Neuronal stem cell (in vitro differentiated cells): ENCODE results near the gene HOXA11.

Experiments used
- DNase-seq: peaks from one replicate; pipeline ENCODE4 v3.0.0-alpha.2; 2013; ENCODE audit warnings: low spot score
- H2AFZ ChIP-seq: one replicate; pipeline ENCODE4 v1.6.1; 2013; ENCODE audit warnings: mild to moderate bottlenecking, low read length, inconsistent platforms
- H2AK5ac ChIP-seq: 2 replicates; pipeline ENCODE4 v1.6.1; 2013; ENCODE audit warnings: low read depth, mild to moderate bottlenecking, inconsistent platforms, low read length, moderate library complexity, mixed read lengths
- H2BK120ac ChIP-seq: 2 replicates; pipeline ENCODE4 v1.6.1; 2013; ENCODE audit warnings: low read depth, mild to moderate bottlenecking, inconsistent platforms, low read length, moderate library complexity, mixed read lengths
- H2BK12ac ChIP-seq: one replicate; pipeline ENCODE4 v1.6.1; 2013; ENCODE audit warnings: low read length, inconsistent platforms
- H2BK15ac ChIP-seq: 2 replicates; pipeline ENCODE4 v1.6.1; 2013; ENCODE audit warnings: mild to moderate bottlenecking, low read length, inconsistent platforms, mixed read lengths
- H2BK5ac ChIP-seq: one replicate; pipeline ENCODE4 v1.6.1; 2013; ENCODE audit warnings: inconsistent platforms, mild to moderate bottlenecking, low read length, moderate library complexity
- H3K14ac ChIP-seq: one replicate; pipeline ENCODE4 v1.6.1; 2013; ENCODE audit warnings: low read length, inconsistent platforms
- H3K18ac ChIP-seq: 2 replicates; pipeline ENCODE4 v1.6.1; 2013; ENCODE audit warnings: low read length, inconsistent platforms
- H3K23ac ChIP-seq: 2 replicates; pipeline ENCODE4 v1.6.1; 2013; ENCODE audit warnings: low read depth, mild to moderate bottlenecking, mixed read lengths, low read length, inconsistent platforms; ENCODE audit not compliant: poor library complexity
- H3K27ac ChIP-seq: replicated peaks from 3 replicates; pipeline ENCODE4 v1.5.1; 2013; ENCODE audit warnings: low read length, inconsistent platforms
- H3K27me3 ChIP-seq, 3 experiments: 2 replicates each; pipeline ENCODE4 v1.6.1; 2013; ENCODE audit warnings: low read length in 3 of 3, mild to moderate bottlenecking in 2 of 3, inconsistent platforms in 1 of 3, low read depth in 1 of 3, mixed read lengths in 1 of 3, moderate library complexity in 1 of 3; ENCODE audit not compliant: control insufficient read depth in 3 of 3, insufficient read depth in 3 of 3
- H3K36me3 ChIP-seq, 2 donors: replicated peaks in 1 of 2; 2 replicates each; pipeline ENCODE4 v1.6.1; 2013; ENCODE audit warnings: low read length in 2 of 2; ENCODE audit not compliant: control insufficient read depth in 2 of 2, insufficient read depth in 2 of 2
- H3K4ac ChIP-seq: 2 replicates; pipeline ENCODE4 v1.6.1; 2013; ENCODE audit warnings: inconsistent platforms, mild to moderate bottlenecking, low read length, moderate library complexity
- H3K4me1 ChIP-seq, 2 donors: 1 replicate in 1 of 2; 2 replicates in 1 of 2; pipeline ENCODE4 v1.6.1; 2013; ENCODE audit warnings: low read length in 2 of 2, low read depth in 1 of 2; ENCODE audit not compliant: control insufficient read depth in 2 of 2, insufficient read depth in 1 of 2
- H3K4me2 ChIP-seq: one replicate; pipeline ENCODE4 v1.6.1; 2013; ENCODE audit warnings: mild to moderate bottlenecking, low read length, inconsistent platforms; ENCODE audit not compliant: insufficient read depth, poor library complexity, severe bottlenecking
- H3K4me3 ChIP-seq, 2 donors: 2 replicates each; pipeline ENCODE4 v1.5.1; 2013; ENCODE audit warnings: low read length in 2 of 2, mild to moderate bottlenecking in 2 of 2, inconsistent platforms in 1 of 2, moderate library complexity in 1 of 2
- H3K79me1 ChIP-seq: one replicate; pipeline ENCODE4 v1.6.1; 2013; ENCODE audit warnings: low read depth, mild to moderate bottlenecking, inconsistent platforms, low read length, moderate library complexity
- H3K9ac ChIP-seq: one replicate; pipeline ENCODE4 v1.6.1; 2013; ENCODE audit warnings: mild to moderate bottlenecking, low read depth, low read length, inconsistent platforms; ENCODE audit not compliant: poor library complexity
- H3K9me3 ChIP-seq, 2 donors: replicated peaks in 1 of 2; 2 replicates each; pipeline versions ENCODE3 to v1.6.1; 2013; ENCODE audit warnings: low read length in 2 of 2, mild to moderate bottlenecking in 2 of 2, inconsistent platforms in 1 of 2, low read depth in 1 of 2, mixed read lengths in 1 of 2, moderate library complexity in 1 of 2; ENCODE audit not compliant: control insufficient read depth in 2 of 2, insufficient read depth in 1 of 2
- H4K8ac ChIP-seq: one replicate; pipeline ENCODE4 v1.6.1; 2013; ENCODE audit warnings: low read depth, mild to moderate bottlenecking, inconsistent platforms, low read length, moderate library complexity
- H4K91ac ChIP-seq: one replicate; pipeline ENCODE4 v1.6.1; 2013; ENCODE audit warnings: low read length, low read depth, mild to moderate bottlenecking, inconsistent platforms; ENCODE audit not compliant: poor library complexity
- WGBS, 2 donors: extraction: QIAGEN DNeasy Blood & Tissue Kit; methylation state at CpG; one replicate each; pipeline ENCODE4 v1.1.7; 2013; ENCODE audit warnings: missing lambda C conversion rate in 2 of 2, mixed read lengths in 1 of 2; ENCODE audit not compliant: insufficient read length in 2 of 2, insufficient replicate concordance in 1 of 2; ENCODE audit errors: extremely low coverage in 2 of 2; 5-methylcytosine and 5-hydroxymethylcytosine counted together

HOXA11 gene

DNA sequence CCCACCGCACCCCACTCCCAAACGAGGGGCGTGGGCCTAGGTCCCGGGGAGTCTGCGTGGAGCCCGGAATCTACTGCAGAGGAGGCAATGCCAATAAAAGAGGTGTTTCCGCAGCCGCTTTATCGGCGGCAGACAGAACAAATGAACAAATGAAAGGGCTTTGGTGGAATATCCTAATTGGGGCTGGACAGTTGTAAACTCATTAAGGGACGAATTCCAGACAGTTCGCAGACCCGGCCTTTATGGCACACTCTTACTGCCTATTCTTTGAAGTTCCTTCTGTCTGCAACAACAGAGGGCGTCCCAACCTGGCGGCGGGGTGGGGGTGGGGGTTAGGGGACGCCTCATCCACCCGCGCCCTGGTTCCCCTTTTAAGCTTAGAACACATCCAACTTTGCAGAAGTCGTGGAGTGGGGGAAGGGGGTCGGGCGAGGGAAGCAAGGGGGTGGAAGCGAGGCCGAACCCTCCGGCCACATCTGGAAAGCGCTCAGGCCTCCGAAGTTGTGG is 23.8 kb downstream of the HOXA11 start:
- H3K4ac ChIP-seq = no peak overlapping the region
- H3K27me3 ChIP-seq = peaks cover 74 to 97% (median 94%) of the 10 kb centered on the region in 3 experiments
- H4K91ac ChIP-seq = no peak overlapping the region
- no peak overlapping the region for H2BK12ac ChIP-seq
- H4K8ac ChIP-seq = no peak overlapping the region
- no peaks in the 10 kb centered on the region for H3K36me3 ChIP-seq
- no peak overlapping the region for H3K9ac ChIP-seq
- peak overlapping the region in 1 of 2 donors; percentile 48 for H3K4me3 ChIP-seq
- no CpG with 5 or more reads among the region's 27 CpGs for WGBS, 2 donors
- no peak overlapping the region for H3K27ac ChIP-seq
- no peak overlapping the region for H3K23ac ChIP-seq
- no peak overlapping the region for H2BK120ac ChIP-seq
- no peak overlapping the region for H3K18ac ChIP-seq
- H3K4me2 ChIP-seq = no peak overlapping the region
- H2BK5ac ChIP-seq = no peak overlapping the region
- peaks cover 2% of the 10 kb centered on the region for H3K79me1 ChIP-seq
- H3K9me3 ChIP-seq = peaks cover 25 to 42% of the 10 kb centered on the region in 2 donors
- H2AFZ ChIP-seq = peak overlapping the region; percentile 99
- no peaks in the 10 kb centered on the region for H3K4me1 ChIP-seq
- no peak overlapping the region for H2AK5ac ChIP-seq
- H2BK15ac ChIP-seq = no peak overlapping the region
- no peak for DNase-seq
- no peak overlapping the region for H3K14ac ChIP-seq

- Histone ChIP-seq H2BK15ac (peak overlapping the region; percentile 27), H3K27ac (no peak overlapping the region), H3K4me1 (no peaks in the 10 kb centered on the region), H2BK12ac (no peak overlapping the region), H3K9ac (peak overlapping the region; percentile 72), H3K9me3 (peaks cover 25 to 43% of the 10 kb centered on the region in 2 donors), H2BK120ac (no peak overlapping the region), H3K27me3 (peaks cover 74 to 97% (median 94%) of the 10 kb centered on the region in 3 experiments), H3K79me1 (peaks cover 2% of the 10 kb centered on the region), H3K14ac (no peak overlapping the region), H4K91ac (no peak overlapping the region), H3K36me3 (no peaks in the 10 kb centered on the region), H3K4ac (no peak overlapping the region), H2AK5ac (no peak overlapping the region), H3K23ac (no peak overlapping the region), H2BK5ac (no peak overlapping the region), H3K18ac (peak overlapping the region; percentile 72), H4K8ac (no peak overlapping the region), H3K4me2 (peak overlapping the region; percentile 97), H3K4me3 (peak overlapping the region; percentile 48 to 74), H2AFZ (peak overlapping the region; percentile 99)
- no CpG with 5 or more reads among the region's 54 CpGs for WGBS, 2 donors
- DNase-seq = peak; percentile 91
Observed at GRCh38 chr7:27160546-27161213, 24.4 kb downstream of the HOXA11 start.

- no peak overlapping the region for H3K4ac ChIP-seq
- no peak for DNase-seq
- no CpG with 5 or more reads among the region's 23 CpGs for WGBS, 2 donors
Observed at GRCh38 chr7:27160145-27160545, 24.9 kb downstream of the HOXA11 start.

GRCh38 chr7:27159266-27160144 is 25.5 kb downstream of the HOXA11 start:
- no peak overlapping the region for H4K91ac ChIP-seq
- H2AFZ ChIP-seq = peak overlapping the region; percentile 99
- H3K4me3 ChIP-seq = peak overlapping the region in 1 of 2 donors; percentile 48
- DNase-seq = no peak
- H3K23ac ChIP-seq = no peak overlapping the region
- H2BK5ac ChIP-seq = no peak overlapping the region
- no peak overlapping the region for H2BK15ac ChIP-seq
- no peak overlapping the region for H3K9ac ChIP-seq
- peaks cover 25 to 39% of the 10 kb centered on the region in 2 donors for H3K9me3 ChIP-seq
- WGBS, 2 donors = no CpG with 5 or more reads among the region's 27 CpGs
- H3K36me3 ChIP-seq = no peaks in the 10 kb centered on the region
- peaks cover 2% of the 10 kb centered on the region for H3K79me1 ChIP-seq
- no peak overlapping the region for H3K18ac ChIP-seq
- peaks cover 74 to 97% (median 94%) of the 10 kb centered on the region in 3 experiments for H3K27me3 ChIP-seq
- H3K4me1 ChIP-seq = no peaks in the 10 kb centered on the region
- H3K14ac ChIP-seq = no peak overlapping the region
- no peak overlapping the region for H4K8ac ChIP-seq
- H2BK12ac ChIP-seq = no peak overlapping the region
- H3K27ac ChIP-seq = no peak overlapping the region
- no peak overlapping the region for H2AK5ac ChIP-seq
- no peak overlapping the region for H3K4me2 ChIP-seq
- H2BK120ac ChIP-seq = no peak overlapping the region
- H3K4ac ChIP-seq = no peak overlapping the region

More at GRCh38 chr7:27160145-27160545, 24.9 kb downstream of the HOXA11 start:
- peaks cover 25 to 43% of the 10 kb centered on the region in 2 donors for H3K9me3 ChIP-seq
- no peak overlapping the region for H4K91ac ChIP-seq
- H3K36me3 ChIP-seq = no peaks in the 10 kb centered on the region
- H2AFZ ChIP-seq = peak overlapping the region; percentile 99
- H3K4me1 ChIP-seq = no peaks in the 10 kb centered on the region
- no peak overlapping the region for H3K14ac ChIP-seq
- H2BK15ac ChIP-seq = no peak overlapping the region
- peak overlapping the region in 1 of 2 donors; percentile 48 for H3K4me3 ChIP-seq
- no peak overlapping the region for H3K27ac ChIP-seq
- peak overlapping the region; percentile 97 for H3K4me2 ChIP-seq
- peaks cover 74 to 97% (median 94%) of the 10 kb centered on the region in 3 experiments for H3K27me3 ChIP-seq
- no peak overlapping the region for H3K9ac ChIP-seq
- H2BK120ac ChIP-seq = no peak overlapping the region
- no peak overlapping the region for H2AK5ac ChIP-seq
- H3K23ac ChIP-seq = no peak overlapping the region
- H2BK5ac ChIP-seq = no peak overlapping the region
- no peak overlapping the region for H3K18ac ChIP-seq
- H2BK12ac ChIP-seq = no peak overlapping the region
- no peak overlapping the region for H4K8ac ChIP-seq
- peaks cover 2% of the 10 kb centered on the region for H3K79me1 ChIP-seq
